Measurements from ENCODE around the gene UNC80.

The UNC80 gene

GRCh38 chr2:210038078-210038477 is 266.4 kb downstream of the UNC80 start:
- H3K4me3 ChIP-seq (ENCODE audit: low read depth, low read length), result no peak overlapping the region
- no peak for DNase-seq (ENCODE audit: low read depth)
- TF ChIP-seq, protein P1, sequence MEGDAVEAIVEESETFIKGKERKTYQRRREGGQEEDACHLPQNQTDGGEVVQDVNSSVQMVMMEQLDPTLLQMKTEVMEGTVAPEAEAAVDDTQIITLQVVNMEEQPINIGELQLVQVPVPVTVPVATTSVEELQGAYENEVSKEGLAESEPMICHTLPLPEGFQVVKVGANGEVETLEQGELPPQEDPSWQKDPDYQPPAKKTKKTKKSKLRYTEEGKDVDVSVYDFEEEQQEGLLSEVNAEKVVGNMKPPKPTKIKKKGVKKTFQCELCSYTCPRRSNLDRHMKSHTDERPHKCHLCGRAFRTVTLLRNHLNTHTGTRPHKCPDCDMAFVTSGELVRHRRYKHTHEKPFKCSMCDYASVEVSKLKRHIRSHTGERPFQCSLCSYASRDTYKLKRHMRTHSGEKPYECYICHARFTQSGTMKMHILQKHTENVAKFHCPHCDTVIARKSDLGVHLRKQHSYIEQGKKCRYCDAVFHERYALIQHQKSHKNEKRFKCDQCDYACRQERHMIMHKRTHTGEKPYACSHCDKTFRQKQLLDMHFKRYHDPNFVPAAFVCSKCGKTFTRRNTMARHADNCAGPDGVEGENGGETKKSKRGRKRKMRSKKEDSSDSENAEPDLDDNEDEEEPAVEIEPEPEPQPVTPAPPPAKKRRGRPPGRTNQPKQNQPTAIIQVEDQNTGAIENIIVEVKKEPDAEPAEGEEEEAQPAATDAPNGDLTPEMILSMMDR (IDR thresholded peaks at IDR 0.05; ENCODE audit: insufficient read depth, low read depth, low read length, missing control alignments), result no peak

GRCh38 chr2:210046851-210047500 is 275.3 kb downstream of the UNC80 start:
- no peak overlapping the region for H3K4me3 ChIP-seq (ENCODE audit: low read depth, low read length)
- TF ChIP-seq, protein P1 (IDR thresholded peaks at IDR 0.05; ENCODE audit: insufficient read depth, low read depth, low read length, missing control alignments), result no peak
- DNase-seq (ENCODE audit: low read depth), result no peak

Data from GM12865 (cell line).